Stomach (tissue), 9 donors: ENCODE data around the gene DDX31. TPM values are rescaled to one million over a fixed set of nuclear protein-coding genes. Genes with fewer than 3 reads are reported as not detected.

Experiments
- DNase-seq, 2 donors: peaks; one replicate each; pipeline versions ENCODE4 v3.0.0 to v3.0.0-alpha.2; 2013 to 2019
- H3K27ac ChIP-seq, 5 donors: fragments of 200-600 bp in 4 of 5; sonication (generic) in 4 of 5; one replicate each; pipeline ENCODE4 v1.5.1; 2013 to 2019; ENCODE audit warnings: mild to moderate bottlenecking in 1 of 5, moderate library complexity in 1 of 5
- H3K27me3 ChIP-seq, 3 donors: fragments of 200-600 bp; sonication (generic); one replicate each; pipeline ENCODE4 v1.5.1; 2017 to 2019; ENCODE audit warnings: mixed run types in 1 of 3
- H3K36me3 ChIP-seq, 4 donors: fragments of 200-600 bp; sonication (generic); 1 replicate in 3 of 4; 2 replicates in 1 of 4; pipeline ENCODE4 v1.5.1; 2016 to 2019
- H3K4me1 ChIP-seq, 4 donors: fragments of 200-600 bp; sonication (generic); one replicate each; pipeline ENCODE4 v1.5.1; 2016 to 2019
- H3K4me3 ChIP-seq, 4 donors: fragments of 200-600 bp; sonication (generic) in 3 of 4; one replicate each; pipeline ENCODE4 v1.5.1; 2016 to 2019; ENCODE audit warnings: mild to moderate bottlenecking in 1 of 4
- H3K9me3 ChIP-seq, 4 donors: fragments of 200-600 bp; sonication (generic); one replicate each; pipeline ENCODE4 v1.5.1; 2016 to 2019
- CTCF ChIP-seq, 7 experiments: fragments of 450-650 bp in 4 of 7; fragments of 200-600 bp in 3 of 7; sonication (generic) in 3 of 7; IDR thresholded peaks; one replicate each; pipeline ENCODE4 v1.5.1; 2016 to 2019; ENCODE audit warnings: antibody characterized with exemption in 7 of 7, control low read depth in 2 of 7, mild to moderate bottlenecking in 1 of 7
- EP300 ChIP-seq: sonication (generic); formaldehyde crosslinking; IDR thresholded peaks from one replicate; pipeline ENCODE4 v1.6.1; 2017; ENCODE audit warnings: antibody characterized with exemption
- POLR2A ChIP-seq, 4 donors: fragments of 450-650 bp; IDR thresholded peaks; one replicate each; pipeline ENCODE4 v1.6.1; 2016; ENCODE audit warnings: antibody characterized with exemption in 4 of 4, control low read depth in 2 of 4, mild to moderate bottlenecking in 1 of 4, moderate library complexity in 1 of 4
- POLR2AphosphoS5 ChIP-seq, 3 donors: sonication (generic); formaldehyde crosslinking; IDR thresholded peaks; one replicate each; pipeline ENCODE4 v1.6.1; 2016; ENCODE audit warnings: antibody characterized with exemption in 3 of 3
- WGBS, 5 donors: extraction: QIAGEN DNeasy Blood & Tissue Kit in 3 of 5; methylation state at CpG; one replicate each; pipeline versions ENCODE4 v1.1.5 to v1.1.7; 2013 to 2018; 5-methylcytosine and 5-hydroxymethylcytosine counted together
- intact Hi-C: fragments of 100-400 bp; cut with DNase I; formaldehyde crosslinking; loops from one replicate; pipeline ENCODE4 v1.15.1; 2023; ENCODE audit warnings: low total_unique reads
- polyA plus RNA-seq, 3 donors: library from polyadenylated mRNA; stranded (reverse); fragments of 200-250 nt; gene quantifications; one replicate each; pipeline ENCODE4 v1.2.3, GENCODE V29; 2013
- total RNA-seq, 5 donors: library from RNA; depleted of rRNA; stranded (reverse); fragments of >200 nt; gene quantifications; one replicate each; pipeline versions ENCODE4 v1.1.0 to v1.2.3, GENCODE V29; 2014 to 2016
- donor health status: healthy with polysubstance abuse.
- donor health status: Bipolar disorder and iron deficiency.
- donor health status: healthy.

DDX31 gene
- total and polyA plus RNA-seq, 8 donors: 3.1 to 26.8 (median 5.8) TPM

GRCh38 chr9:132669319-132669697 is 475 bp downstream of the DDX31 start:
- no peaks in the 10 kb centered on the region for H3K27me3 ChIP-seq
- H3K36me3 ChIP-seq: no peaks in the 10 kb centered on the region
- H3K9me3 ChIP-seq: no peaks in the 10 kb centered on the region
- H3K4me3 ChIP-seq: peak overlapping the region; percentile 74 to 90 (median 84)
- TF ChIP-seq CTCF (IDR thresholded peaks at IDR 0.05): no peak
- no peak for TF ChIP-seq POLR2AphosphoS5 (IDR thresholded peaks at IDR 0.05)
- TF ChIP-seq EP300: no peak
- TF ChIP-seq POLR2A (IDR thresholded peaks at IDR 0.05): no peak
- H3K27ac ChIP-seq: peak overlapping the region; percentile 94 to 98 (median 96)
- H3K4me1 ChIP-seq: peaks cover 26 to 54% (median 41%) of the 10 kb centered on the region in 4 donors
- intact Hi-C loops: no loop called here
- WGBS, 5 donors: 0 to 1% (median 0%) methylated on average over 11 to 13 of the region's 13 CpGs
- DNase-seq: no peak

- H3K4me3 ChIP-seq: no peak overlapping the region
- TF ChIP-seq CTCF (IDR thresholded peaks at IDR 0.05): no peak
- TF ChIP-seq POLR2AphosphoS5 (IDR thresholded peaks at IDR 0.05): no peak
- TF ChIP-seq POLR2A (IDR thresholded peaks at IDR 0.05): no peak
- no peak for TF ChIP-seq EP300
- DNase-seq: no peak
- H3K4me1 ChIP-seq: peaks cover 0 to 13% (median 5%) of the 10 kb centered on the region in 4 donors
- no peak overlapping the region for H3K27ac ChIP-seq
- intact Hi-C loops: no loop called here
- H3K9me3 ChIP-seq: no peaks in the 10 kb centered on the region
- 79 to 90% (median 88%) methylated on average over 2 of the region's 2 CpGs for WGBS, 5 donors
- no peaks in the 10 kb centered on the region for H3K27me3 ChIP-seq
- H3K36me3 ChIP-seq: peaks cover 18 to 40% (median 38%) of the 10 kb centered on the region in 4 donors
These were observed 5.9 kb downstream of the DDX31 start for GRCh38 chr9:132663851-132664250.

GRCh38 chr9:132663117-132663516 is 6.7 kb downstream of the DDX31 start:
- H3K9me3 ChIP-seq: no peaks in the 10 kb centered on the region
- no peaks in the 10 kb centered on the region for H3K27me3 ChIP-seq
- H3K36me3 ChIP-seq: peaks cover 24 to 48% (median 45%) of the 10 kb centered on the region in 4 donors
- WGBS, 5 donors: 72 to 79% (median 76%) methylated on average over 10 to 11 of the region's 11 CpGs
- H3K4me1 ChIP-seq: peaks cover 0 to 6% (median 2%) of the 10 kb centered on the region in 4 donors
- H3K27ac ChIP-seq: no peak overlapping the region
- TF ChIP-seq POLR2AphosphoS5 (IDR thresholded peaks at IDR 0.05): no peak
- TF ChIP-seq POLR2A (IDR thresholded peaks at IDR 0.05): no peak
- TF ChIP-seq EP300: no peak
- no peak for DNase-seq
- intact Hi-C loops: no loop called here
- H3K4me3 ChIP-seq: no peak overlapping the region

- Histone ChIP-seq H3K27me3 (no peaks in the 10 kb centered on the region), H3K9me3 (no peaks in the 10 kb centered on the region), H3K36me3 (peaks cover 29 to 55% (median 53%) of the 10 kb centered on the region in 4 donors), H3K4me1 (peaks cover 0 to 4% (median 0%) of the 10 kb centered on the region in 4 donors), H3K27ac (no peak overlapping the region), H3K4me3 (no peak overlapping the region)
- TF ChIP-seq POLR2AphosphoS5 (IDR thresholded peaks at IDR 0.05): no peak
- no peak for TF ChIP-seq CTCF (IDR thresholded peaks at IDR 0.05)
- TF ChIP-seq EP300: no peak
- no peak for TF ChIP-seq POLR2A (IDR thresholded peaks at IDR 0.05)
- 74 to 88% (median 81%) methylated on average over 12 of the region's 12 CpGs for WGBS, 5 donors
- DNase-seq: no peak
- intact Hi-C loops: no loop called here
These were observed 7.4 kb downstream of the DDX31 start for GRCh38 chr9:132662152-132662945.

- no peaks in the 10 kb centered on the region for H3K9me3 ChIP-seq
- H3K4me1 ChIP-seq: no peaks in the 10 kb centered on the region
- WGBS, 5 donors: 88 to 92% (median 88%) methylated on average over 7 of the region's 7 CpGs
- no peak overlapping the region for H3K4me3 ChIP-seq
- H3K27me3 ChIP-seq: no peaks in the 10 kb centered on the region
- DNase-seq: no peak
- H3K27ac ChIP-seq: no peak overlapping the region
- intact Hi-C loops: no loop called here
- TF ChIP-seq POLR2A (IDR thresholded peaks at IDR 0.05): no peak
- TF ChIP-seq POLR2AphosphoS5 (IDR thresholded peaks at IDR 0.05): no peak
- no peak for TF ChIP-seq CTCF (IDR thresholded peaks at IDR 0.05)
- TF ChIP-seq EP300: no peak
- H3K36me3 ChIP-seq: peaks cover 31 to 86% (median 82%) of the 10 kb centered on the region in 4 donors
These were observed 13.5 kb downstream of the DDX31 start for GRCh38 chr9:132656299-132656698.
